Liver (tissue), 3 donors: Measurements from ENCODE around the gene COL23A1.

Experiments used
- GABPA ChIP-seq, 2 donors: IDR thresholded peaks in 1 of 2; conservative IDR thresholded peaks in 1 of 2; 2 replicates each; pipeline ENCODE4 v1.6.1; 2016; ENCODE audit warnings: antibody characterized with exemption in 2 of 2, mild to moderate bottlenecking in 1 of 2, moderate library complexity in 1 of 2
- HNF4A ChIP-seq, 2 donors: conservative IDR thresholded peaks; 2 replicates each; pipeline ENCODE4 v1.6.1; 2016; ENCODE audit warnings: antibody characterized with exemption in 2 of 2, mild to moderate bottlenecking in 2 of 2
- TF ChIP-seq, protein P1 (sequence below): fragments of 150-350 bp; IDR thresholded peaks from 2 replicates; pipeline ENCODE4 v1.5.1; 2017; ENCODE audit warnings: improper control_type of control experiment, low read depth, low read length; ENCODE audit not compliant: missing input control
- TF ChIP-seq, protein P2 (sequence below): IDR thresholded peaks from 2 replicates; pipeline ENCODE4 v1.6.1; 2016; ENCODE audit warnings: antibody characterized with exemption
- TF ChIP-seq, protein P3 (sequence below): IDR thresholded peaks from 2 replicates; pipeline ENCODE4 v1.6.1; 2016; ENCODE audit warnings: antibody characterized with exemption
- donor health status: healthy.
- donor health status: healthy.

DNA sequence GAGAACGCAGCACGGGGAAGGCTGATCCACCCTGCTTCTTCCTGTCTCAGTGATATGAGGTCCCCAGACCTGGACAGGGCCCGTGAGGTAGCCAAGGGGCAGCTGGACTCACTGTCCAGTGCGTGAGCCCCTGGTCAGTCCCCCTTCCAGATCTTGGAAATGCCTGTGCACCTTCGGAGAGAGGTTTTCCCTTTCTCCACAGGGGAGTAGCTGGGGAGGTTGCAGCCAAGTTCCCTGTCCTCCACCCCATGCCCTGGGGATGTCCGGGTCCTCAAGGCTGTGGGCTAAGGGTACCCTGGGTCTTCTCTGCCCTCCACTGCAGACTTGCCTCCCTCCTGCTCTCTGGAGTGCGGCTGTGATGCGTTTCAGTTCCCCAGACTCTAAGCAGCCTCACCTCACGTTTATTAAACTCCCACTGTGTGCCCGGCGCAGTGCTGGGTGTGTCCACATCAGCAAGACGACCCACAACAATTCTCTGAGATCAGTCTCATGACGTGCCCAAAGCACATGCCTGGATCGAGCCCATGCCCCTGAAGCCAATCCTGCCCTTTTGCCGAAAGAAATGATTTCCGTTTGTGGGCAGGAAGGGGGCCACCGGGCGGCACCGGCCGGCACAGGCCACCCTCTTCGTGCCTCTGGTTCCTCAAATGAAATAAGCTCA lies 256.2 kb downstream of the COL23A1 start:
- TF ChIP-seq, protein P1, sequence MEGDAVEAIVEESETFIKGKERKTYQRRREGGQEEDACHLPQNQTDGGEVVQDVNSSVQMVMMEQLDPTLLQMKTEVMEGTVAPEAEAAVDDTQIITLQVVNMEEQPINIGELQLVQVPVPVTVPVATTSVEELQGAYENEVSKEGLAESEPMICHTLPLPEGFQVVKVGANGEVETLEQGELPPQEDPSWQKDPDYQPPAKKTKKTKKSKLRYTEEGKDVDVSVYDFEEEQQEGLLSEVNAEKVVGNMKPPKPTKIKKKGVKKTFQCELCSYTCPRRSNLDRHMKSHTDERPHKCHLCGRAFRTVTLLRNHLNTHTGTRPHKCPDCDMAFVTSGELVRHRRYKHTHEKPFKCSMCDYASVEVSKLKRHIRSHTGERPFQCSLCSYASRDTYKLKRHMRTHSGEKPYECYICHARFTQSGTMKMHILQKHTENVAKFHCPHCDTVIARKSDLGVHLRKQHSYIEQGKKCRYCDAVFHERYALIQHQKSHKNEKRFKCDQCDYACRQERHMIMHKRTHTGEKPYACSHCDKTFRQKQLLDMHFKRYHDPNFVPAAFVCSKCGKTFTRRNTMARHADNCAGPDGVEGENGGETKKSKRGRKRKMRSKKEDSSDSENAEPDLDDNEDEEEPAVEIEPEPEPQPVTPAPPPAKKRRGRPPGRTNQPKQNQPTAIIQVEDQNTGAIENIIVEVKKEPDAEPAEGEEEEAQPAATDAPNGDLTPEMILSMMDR, result no peak
- no peak for TF ChIP-seq GABPA (IDR thresholded peaks at IDR 0.05 in 1 of 2, conservative IDR thresholded peaks at IDR 0.05 in 1 of 2)
- TF ChIP-seq, protein P2, sequence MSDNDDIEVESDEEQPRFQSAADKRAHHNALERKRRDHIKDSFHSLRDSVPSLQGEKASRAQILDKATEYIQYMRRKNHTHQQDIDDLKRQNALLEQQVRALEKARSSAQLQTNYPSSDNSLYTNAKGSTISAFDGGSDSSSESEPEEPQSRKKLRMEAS, result no peak
- TF ChIP-seq, protein P3, sequence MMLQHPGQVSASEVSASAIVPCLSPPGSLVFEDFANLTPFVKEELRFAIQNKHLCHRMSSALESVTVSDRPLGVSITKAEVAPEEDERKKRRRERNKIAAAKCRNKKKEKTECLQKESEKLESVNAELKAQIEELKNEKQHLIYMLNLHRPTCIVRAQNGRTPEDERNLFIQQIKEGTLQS, result no peak
- TF ChIP-seq HNF4A (conservative IDR thresholded peaks at IDR 0.05), result no peak
